ENCODE measurements around the gene KRT13. TPM values are rescaled to one million over a fixed set of nuclear protein-coding genes. Genes with fewer than 3 reads are reported as not detected.

The KRT13 gene
- total and polyA plus RNA-seq, 2 donors (not counting 3 experiments of a cell fraction or from before 2014, with no cell fraction given), result not detected

- FAIRE-seq (no peak), DNase-seq (ENCODE audit: low read depth, low spot score) (no peak)
- TF ChIP-seq POLR2AphosphoS5 (IDR thresholded peaks at IDR 0.05; ENCODE audit: insufficient read depth, low read depth, low read length), result no peak
- no peak for TF ChIP-seq EZH2 (IDR thresholded peaks at IDR 0.05; ENCODE audit: borderline replicate concordance, low read depth, low read length, severe bottlenecking)
- TF ChIP-seq, protein P1, sequence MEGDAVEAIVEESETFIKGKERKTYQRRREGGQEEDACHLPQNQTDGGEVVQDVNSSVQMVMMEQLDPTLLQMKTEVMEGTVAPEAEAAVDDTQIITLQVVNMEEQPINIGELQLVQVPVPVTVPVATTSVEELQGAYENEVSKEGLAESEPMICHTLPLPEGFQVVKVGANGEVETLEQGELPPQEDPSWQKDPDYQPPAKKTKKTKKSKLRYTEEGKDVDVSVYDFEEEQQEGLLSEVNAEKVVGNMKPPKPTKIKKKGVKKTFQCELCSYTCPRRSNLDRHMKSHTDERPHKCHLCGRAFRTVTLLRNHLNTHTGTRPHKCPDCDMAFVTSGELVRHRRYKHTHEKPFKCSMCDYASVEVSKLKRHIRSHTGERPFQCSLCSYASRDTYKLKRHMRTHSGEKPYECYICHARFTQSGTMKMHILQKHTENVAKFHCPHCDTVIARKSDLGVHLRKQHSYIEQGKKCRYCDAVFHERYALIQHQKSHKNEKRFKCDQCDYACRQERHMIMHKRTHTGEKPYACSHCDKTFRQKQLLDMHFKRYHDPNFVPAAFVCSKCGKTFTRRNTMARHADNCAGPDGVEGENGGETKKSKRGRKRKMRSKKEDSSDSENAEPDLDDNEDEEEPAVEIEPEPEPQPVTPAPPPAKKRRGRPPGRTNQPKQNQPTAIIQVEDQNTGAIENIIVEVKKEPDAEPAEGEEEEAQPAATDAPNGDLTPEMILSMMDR (IDR thresholded peaks at IDR 0.05; ENCODE audit: extremely low read depth in 1 of 2, insufficient read depth in 1 of 2, low read depth in 1 of 2, low read length in 2 of 2), result no peak
- no peak overlapping the region for H2AFZ ChIP-seq (ENCODE audit: low read depth, low read length)
- no peaks in the 10 kb centered on the region for H3K36me3 ChIP-seq (ENCODE audit: control insufficient read depth in 2 of 2, extremely low read depth in 1 of 2, insufficient read depth in 2 of 2, low read length in 2 of 2)
- no TSS peak for BruUV-seq (replicated peaks)
- H3K9me3 ChIP-seq (replicated peaks; ENCODE audit: control insufficient read depth, insufficient read depth, low read length), result no peaks in the 10 kb centered on the region
- no peaks in the 10 kb centered on the region for H3K79me2 ChIP-seq (ENCODE audit: control insufficient read depth, insufficient read depth, low read length)
- no peak overlapping the region for H3K4me2 ChIP-seq (ENCODE audit: insufficient read depth, low read length)
- ChIA-PET CTCF (interaction anchor here (1.2 to 3.0 kb wide), 5 partner anchors 9 to 123 kb away, joined by 3 to 28 read pairs (median 6); no protein-coding TSS in a partner anchor), POLR2A (no interaction called here)
- H3K9me1 ChIP-seq (replicated peaks; ENCODE audit: control insufficient read depth, extremely low read depth, insufficient read depth, low read length), result no peaks in the 10 kb centered on the region
- dilution Hi-C loops (cut with MboI; ENCODE audit: extremely low pct_ligation_motif_present, low sequenced_read_pairs) (no loop called here), intact Hi-C loops (cut with micrococcal nuclease) (no loop called here)
- no peak overlapping the region for H3K27ac ChIP-seq (ENCODE audit: insufficient read depth, low read depth, low read length)
- H3K4me3 ChIP-seq (replicated peaks in 1 of 3; ENCODE audit: insufficient read depth in 1 of 3, low read depth in 1 of 3, low read length in 3 of 3), result no peak overlapping the region
- no peak overlapping the region for H3K9ac ChIP-seq (replicated peaks; ENCODE audit: extremely low read depth, insufficient read depth, low read length)
- H4K20me1 ChIP-seq (replicated peaks; ENCODE audit: control insufficient read depth, extremely low read depth, insufficient read depth, low read length), result no peaks in the 10 kb centered on the region
- no peaks in the 10 kb centered on the region for H3K4me1 ChIP-seq (ENCODE audit: control insufficient read depth, extremely low read depth, insufficient read depth, low read length)
- H3K27me3 ChIP-seq (ENCODE audit: control insufficient read depth in 2 of 2, insufficient read depth in 2 of 2, low read length in 2 of 2), result no peaks in the 10 kb centered on the region
Measured at GRCh38 chr17:41539979-41540701, 34.7 kb upstream of the KRT13 start.

DNA sequence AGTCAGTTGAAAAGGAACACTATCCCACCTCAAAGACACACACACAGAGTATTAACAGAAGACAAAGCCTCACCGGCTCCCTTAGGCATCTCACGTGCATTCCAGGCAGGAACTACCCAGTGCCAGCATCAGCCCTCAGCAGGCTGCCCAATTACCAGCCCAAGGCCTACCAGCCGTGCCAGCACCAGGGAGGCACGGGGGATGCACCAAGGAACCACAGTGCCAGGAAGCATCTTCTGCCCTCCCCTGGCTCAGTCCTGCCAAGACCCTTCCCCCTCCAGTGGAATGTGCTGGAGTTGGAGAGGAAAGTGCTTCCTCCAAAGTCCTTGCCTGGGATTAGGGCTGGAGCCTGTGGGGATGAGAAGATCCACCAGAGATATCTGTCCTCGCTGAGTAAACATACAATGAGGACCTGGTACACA is 33.7 kb upstream of the KRT13 start:
- FAIRE-seq (no peak), DNase-seq (ENCODE audit: low read depth, low spot score) (no peak)
- Histone ChIP-seq H4K20me1 (replicated peaks; ENCODE audit: control insufficient read depth, extremely low read depth, insufficient read depth, low read length) (no peaks in the 10 kb centered on the region), H3K4me1 (ENCODE audit: control insufficient read depth, extremely low read depth, insufficient read depth, low read length) (no peaks in the 10 kb centered on the region), H2AFZ (ENCODE audit: low read depth, low read length) (no peak overlapping the region), H3K9me3 (replicated peaks; ENCODE audit: control insufficient read depth, insufficient read depth, low read length) (no peaks in the 10 kb centered on the region), H3K79me2 (ENCODE audit: control insufficient read depth, insufficient read depth, low read length) (no peaks in the 10 kb centered on the region), H3K4me3 (replicated peaks in 1 of 3; ENCODE audit: insufficient read depth in 1 of 3, low read depth in 1 of 3, low read length in 3 of 3) (no peak overlapping the region), H3K9ac (replicated peaks; ENCODE audit: extremely low read depth, insufficient read depth, low read length) (no peak overlapping the region), H3K9me1 (replicated peaks; ENCODE audit: control insufficient read depth, extremely low read depth, insufficient read depth, low read length) (no peaks in the 10 kb centered on the region), H3K36me3 (ENCODE audit: control insufficient read depth in 2 of 2, extremely low read depth in 1 of 2, insufficient read depth in 2 of 2, low read length in 2 of 2) (no peaks in the 10 kb centered on the region), H3K4me2 (ENCODE audit: insufficient read depth, low read length) (no peak overlapping the region), H3K27me3 (ENCODE audit: control insufficient read depth in 2 of 2, insufficient read depth in 2 of 2, low read length in 2 of 2) (no peaks in the 10 kb centered on the region), H3K27ac (ENCODE audit: insufficient read depth, low read depth, low read length) (no peak overlapping the region)
- CTCF ChIA-PET, result interaction anchor here (2.8 to 3.0 kb wide), 2 partner anchors 10 to 14 kb away, joined by 6 to 28 read pairs; no protein-coding TSS in a partner anchor
- no peak for TF ChIP-seq JUN (IDR thresholded peaks at IDR 0.05; ENCODE audit: borderline replicate concordance, insufficient read depth, insufficient read length, low read depth)
- TF ChIP-seq EZH2 (IDR thresholded peaks at IDR 0.05; ENCODE audit: borderline replicate concordance, low read depth, low read length, severe bottlenecking), result no peak
- TF ChIP-seq POLR2A (IDR thresholded peaks at IDR 0.05; ENCODE audit: low read depth, low read length), result no peak
- TF ChIP-seq GATA2 (IDR thresholded peaks at IDR 0.05; ENCODE audit: insufficient read depth, insufficient read length, low read depth, low read length), result no peak
- no peak for TF ChIP-seq FOS (IDR thresholded peaks at IDR 0.05; ENCODE audit: borderline replicate concordance, insufficient read depth, low read length)
- no peak for TF ChIP-seq MYC (IDR thresholded peaks at IDR 0.05; ENCODE audit: low read depth, low read length)
- TF ChIP-seq, protein P1 (IDR thresholded peaks at IDR 0.05; ENCODE audit: extremely low read depth in 1 of 2, insufficient read depth in 1 of 2, low read depth in 1 of 2, low read length in 2 of 2), result no peak
- no peak for TF ChIP-seq POLR2AphosphoS5 (IDR thresholded peaks at IDR 0.05; ENCODE audit: insufficient read depth, low read depth, low read length)
- no peak for TF ChIP-seq MAX (IDR thresholded peaks at IDR 0.05; ENCODE audit: insufficient read depth, insufficient read length)
- dilution Hi-C loops (cut with MboI; ENCODE audit: extremely low pct_ligation_motif_present, low sequenced_read_pairs), result no loop called here
- BruUV-seq (replicated peaks), result no TSS peak
- POLR2A ChIA-PET, result no interaction called here
- intact Hi-C loops (cut with micrococcal nuclease), result no loop called here
